ENCODE results near the gene CPLX3.

CPLX3 gene

DNA sequence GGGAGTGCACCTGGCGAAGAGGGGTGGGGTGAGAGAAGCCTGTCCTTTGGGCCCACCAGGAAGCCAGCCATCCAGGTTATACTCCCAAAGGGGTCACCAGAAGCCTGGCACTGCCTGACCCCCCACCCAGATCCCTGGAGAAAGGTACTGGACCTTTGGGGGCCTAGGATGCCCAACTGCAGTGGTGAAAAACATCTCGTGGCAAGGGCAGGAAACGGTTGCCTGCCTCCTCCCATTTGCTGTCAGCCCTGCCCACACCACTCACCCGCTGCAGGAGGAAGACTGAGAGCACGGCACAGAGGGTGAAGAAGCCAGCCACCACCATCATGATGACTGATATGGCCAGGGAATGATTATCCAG lies 18.8 kb downstream of the CPLX3 start:
- peak; percentile 19 for DNase-seq (ENCODE audit: low read depth)

DNA sequence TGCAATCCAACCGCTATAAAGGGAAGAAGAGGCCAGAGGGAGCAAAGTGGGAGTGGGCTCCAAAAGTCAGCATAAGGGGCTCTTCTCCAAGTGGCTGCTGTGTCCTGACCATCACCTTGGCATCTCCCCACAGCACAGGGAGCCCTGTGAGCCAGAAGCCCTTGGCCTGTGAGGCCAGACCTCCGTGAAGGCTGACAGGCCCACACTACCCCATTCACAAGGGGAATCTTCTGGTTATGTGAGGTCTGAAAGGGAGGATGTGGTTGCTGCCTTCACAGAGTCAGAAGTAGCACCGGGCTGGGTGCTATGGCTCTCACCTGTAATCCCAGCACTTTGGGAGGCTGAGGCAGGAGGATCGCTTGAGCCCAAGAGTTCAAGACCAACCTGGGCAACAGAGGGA lies 19.2 kb downstream of the CPLX3 start:
- no peak for DNase-seq (ENCODE audit: low read depth)

DNA sequence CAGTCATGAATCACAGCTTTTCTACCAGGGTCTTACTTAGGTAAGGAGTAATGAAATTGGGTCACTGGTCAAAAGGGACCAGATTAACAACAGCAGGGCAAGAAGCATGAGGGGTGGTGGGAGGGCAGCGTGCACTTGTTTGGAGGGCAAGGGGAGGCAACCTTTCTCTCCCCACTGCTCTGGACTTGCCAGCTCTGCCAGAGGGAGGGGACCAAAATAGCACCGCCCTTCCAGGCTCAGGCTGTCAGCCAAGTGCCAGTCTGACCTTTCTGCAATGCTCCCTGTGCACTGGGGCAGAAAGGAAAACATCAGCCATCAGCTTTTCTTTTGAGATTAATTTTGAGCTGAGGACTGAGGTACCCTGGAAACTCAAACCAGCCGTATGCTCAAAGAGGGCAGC lies 21.0 kb downstream of the CPLX3 start:
- DNase-seq (ENCODE audit: low read depth): no peak

DNA sequence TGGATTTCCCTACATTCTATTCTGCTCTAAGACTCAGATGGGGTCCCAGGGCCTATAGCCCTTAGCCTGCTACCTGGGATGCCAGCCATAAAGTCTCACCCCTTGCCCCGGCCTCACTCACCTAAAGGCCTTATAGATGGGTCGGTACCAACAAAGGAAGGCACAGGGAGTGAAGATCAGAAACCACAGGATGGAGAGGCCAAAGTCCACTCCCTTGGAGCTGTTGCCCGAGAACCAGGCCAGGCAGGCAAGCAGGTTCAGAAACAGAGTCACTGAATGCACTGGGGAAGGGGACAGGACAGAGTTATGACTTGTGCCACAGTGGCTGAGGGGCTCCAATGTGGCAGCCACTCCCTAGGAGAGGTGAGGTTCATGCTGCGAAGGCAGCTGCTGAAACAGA lies 24.0 kb downstream of the CPLX3 start:
- DNase-seq (ENCODE audit: low read depth): no peak

DNA sequence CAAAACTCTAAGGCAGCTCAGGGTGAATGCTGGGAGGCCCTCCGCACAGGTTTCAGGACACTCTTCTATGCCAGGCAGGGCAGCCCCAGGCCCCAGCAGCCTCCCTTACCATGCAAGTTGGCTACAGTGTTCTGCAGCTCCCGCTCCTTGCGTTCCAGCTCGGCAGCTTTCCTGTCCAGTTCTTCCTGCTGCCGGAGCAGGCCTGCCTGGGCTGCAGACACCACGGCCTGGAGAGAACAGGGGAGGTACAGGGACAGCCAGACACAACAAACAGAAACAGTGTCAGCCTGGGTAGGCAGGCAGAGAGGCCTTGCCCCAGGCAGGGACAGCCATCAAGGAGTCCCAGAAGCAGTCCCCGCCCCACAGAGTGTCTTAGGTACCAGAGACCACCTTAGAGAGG lies 25.5 kb downstream of the CPLX3 start:
- DNase-seq (ENCODE audit: low read depth): no peak

DNA sequence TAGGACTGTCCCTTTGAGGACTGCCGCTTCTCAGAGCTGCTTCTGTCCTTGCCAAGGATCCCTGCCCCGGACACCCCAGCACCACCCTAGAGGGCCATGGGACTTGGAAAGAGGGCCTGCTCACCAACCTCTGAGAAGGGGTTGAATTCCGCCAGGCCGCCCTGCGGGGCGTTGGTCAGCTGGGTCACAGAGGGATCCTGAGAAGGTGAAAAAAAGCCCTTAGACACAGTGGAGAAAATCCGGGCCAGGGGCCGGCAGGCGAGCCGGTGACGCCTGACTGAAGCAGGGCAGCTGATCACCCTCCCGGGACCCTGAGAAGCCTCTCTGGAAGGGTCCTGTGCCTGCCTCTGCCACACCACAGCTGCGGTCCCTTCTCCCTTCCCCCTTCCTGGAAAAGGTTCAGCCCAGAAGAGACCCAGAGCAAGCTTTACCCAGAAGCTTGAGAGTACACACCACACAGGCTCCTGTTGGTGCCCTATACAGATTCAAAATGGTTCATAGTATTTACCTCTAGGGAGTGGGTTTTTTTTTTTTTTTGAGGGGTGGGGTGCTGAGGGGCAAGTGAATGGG lies 28.1 kb downstream of the CPLX3 start:
- DNase-seq (ENCODE audit: low read depth): no peak

DNA sequence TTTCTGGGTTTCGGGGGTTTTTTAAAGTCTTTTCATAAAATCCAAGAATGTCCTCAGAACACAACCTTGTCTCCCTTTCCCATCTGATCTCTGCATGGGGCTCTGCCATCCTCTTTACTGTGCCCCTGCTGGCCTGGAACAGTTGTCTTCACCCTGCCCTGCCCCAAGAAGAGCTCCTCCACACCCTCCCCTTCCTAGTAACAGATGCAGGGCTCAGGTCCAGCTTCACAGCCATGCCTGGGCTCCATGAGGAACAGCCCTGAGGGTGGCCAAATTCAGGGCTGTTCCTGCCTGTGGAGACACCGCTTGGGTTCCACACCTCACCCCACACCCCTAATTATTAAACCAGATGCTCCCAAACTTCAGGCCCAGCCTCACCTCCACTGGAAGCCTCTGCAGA lies 29.4 kb downstream of the CPLX3 start:
- no peak for DNase-seq (ENCODE audit: low read depth)

DNA sequence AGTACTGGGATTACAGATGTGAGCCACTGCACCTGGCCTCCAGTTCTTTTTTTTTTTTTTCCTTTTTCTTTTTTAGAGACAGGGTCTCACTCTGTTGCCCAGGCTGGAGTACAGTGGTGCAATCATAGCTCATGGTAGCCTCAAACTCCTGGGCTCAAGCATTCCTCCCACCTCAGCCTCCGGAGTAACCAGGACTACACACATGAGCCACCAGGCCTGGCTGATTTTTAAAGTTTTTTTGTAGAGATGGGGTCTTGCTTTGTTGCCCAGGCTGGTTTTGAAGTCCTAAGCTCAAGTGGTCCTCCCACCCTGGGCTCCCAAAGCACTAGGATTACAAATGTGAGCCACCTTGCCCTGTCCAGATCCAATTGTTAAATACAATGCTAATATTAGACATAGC lies 30.1 kb downstream of the CPLX3 start:
- no peak for DNase-seq (ENCODE audit: low read depth)

DNA sequence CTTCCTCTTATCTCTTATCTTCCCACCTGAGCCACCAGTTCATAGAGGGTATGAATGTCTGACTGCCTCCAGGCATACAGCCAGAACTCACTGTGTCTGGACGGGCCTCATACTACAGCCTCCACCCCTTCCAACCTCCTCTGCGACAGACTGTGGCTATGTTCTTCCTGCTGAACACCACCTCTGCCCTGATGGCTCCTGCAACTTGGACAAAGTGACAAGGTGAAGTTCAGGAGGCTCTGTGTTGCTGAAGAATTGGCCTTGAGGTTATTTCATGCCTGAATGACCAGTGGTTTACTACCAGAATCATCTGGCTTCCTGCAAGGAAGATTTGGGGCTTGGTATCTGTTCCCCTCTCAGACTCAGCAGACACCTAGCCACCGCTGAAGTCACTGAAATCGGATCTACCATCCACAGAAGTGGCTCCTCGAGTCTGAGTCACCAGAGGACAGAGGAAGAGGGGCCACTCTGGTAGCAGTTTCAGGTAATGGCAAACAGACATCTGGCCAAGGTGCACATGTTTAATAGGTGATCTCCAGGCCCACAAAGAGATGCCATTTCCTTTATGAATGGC lies 30.7 kb downstream of the CPLX3 start:
- no peak for DNase-seq (ENCODE audit: low read depth)

DNA sequence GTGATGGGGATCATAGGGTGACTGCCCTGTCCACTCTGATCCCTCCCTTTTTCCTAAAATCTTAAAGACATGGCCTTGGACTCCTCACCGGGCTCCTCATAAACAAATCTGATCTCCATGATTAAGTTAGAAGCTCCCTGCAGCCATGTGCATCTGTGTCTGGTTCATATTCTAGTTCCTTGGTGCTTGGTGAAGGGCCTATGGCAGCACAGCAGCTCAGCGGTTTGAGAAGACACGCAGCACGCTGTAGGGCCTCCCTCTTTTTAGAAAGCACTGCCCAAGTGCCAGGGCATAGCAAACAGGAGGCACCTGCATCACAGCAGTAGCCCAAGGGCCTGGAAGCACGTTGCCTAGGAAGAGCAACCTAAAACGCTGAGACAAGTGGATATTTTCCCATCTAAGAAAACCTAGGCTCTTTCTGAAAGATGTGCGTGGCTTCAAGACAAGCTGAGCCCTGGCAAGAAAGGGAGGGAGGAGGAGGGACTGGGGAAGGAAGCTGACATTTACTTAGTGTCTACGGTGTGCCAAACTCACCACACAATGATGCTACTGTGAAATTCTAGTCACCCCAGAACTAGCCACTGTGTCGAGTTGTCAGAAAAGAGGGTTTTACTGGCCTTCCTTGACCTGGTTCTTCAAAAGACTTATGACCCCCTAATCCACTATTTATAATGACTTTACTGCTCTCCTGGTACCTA lies 31.4 kb downstream of the CPLX3 start:
- no peak for DNase-seq (ENCODE audit: low read depth)

DNA sequence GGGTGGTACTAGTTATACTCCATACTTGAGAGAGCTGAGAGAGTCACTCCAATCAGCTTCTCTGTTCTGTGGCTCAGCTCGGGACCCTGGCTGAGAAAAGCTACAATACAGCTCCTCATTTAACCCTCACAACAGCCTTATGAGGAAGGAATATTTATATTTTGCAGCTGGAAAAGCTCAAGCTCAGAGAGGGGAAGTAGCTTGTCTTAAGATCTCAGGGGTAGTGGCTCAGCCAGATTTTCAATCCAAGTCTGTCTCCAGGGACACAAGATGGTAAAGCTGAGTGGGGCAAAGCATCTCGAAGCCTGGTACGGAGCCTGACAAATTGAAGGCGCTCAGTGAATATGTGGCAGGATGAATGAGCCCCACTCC lies 31.9 kb downstream of the CPLX3 start:
- DNase-seq (ENCODE audit: low read depth): no peak

DNA sequence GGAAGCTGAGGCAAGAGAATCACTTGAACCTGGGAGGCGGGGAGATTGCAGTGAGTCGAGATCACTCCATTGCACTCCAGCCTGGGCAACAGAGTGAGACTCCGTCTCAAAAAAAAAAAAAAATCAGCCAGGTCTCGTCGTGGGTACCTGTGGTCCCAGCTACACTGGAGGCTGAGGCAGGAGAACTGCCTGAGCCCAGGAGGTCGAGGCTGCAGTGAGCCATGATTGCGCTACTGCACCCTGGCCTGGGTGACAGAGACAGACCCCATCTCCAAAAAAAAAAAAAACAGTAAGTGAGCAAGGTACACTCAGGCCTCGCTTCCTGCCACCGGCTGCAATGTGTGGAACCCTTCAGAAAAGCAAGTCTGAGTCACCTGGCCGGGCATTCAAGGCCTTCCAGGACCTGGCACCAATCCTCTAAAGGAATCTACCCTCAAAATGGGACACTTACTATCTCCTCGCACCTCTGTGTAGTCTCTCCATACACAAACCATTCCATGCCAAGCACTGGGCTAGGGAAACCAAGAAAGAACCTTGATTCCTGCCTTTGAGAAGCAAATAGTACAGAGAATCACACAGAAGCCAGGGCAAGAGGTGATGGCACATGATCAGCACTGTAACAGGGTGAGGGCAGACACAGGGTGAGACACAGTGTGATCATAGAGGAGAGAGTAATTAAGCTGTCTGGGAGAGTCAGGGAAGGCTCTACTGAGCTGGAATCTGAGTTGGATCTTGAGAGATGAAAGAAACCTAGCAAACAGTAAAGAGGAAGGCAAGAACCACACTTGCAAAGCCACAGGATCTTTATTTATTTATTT lies 37.0 kb downstream of the CPLX3 start:
- DNase-seq (ENCODE audit: low read depth): no peak

DNA sequence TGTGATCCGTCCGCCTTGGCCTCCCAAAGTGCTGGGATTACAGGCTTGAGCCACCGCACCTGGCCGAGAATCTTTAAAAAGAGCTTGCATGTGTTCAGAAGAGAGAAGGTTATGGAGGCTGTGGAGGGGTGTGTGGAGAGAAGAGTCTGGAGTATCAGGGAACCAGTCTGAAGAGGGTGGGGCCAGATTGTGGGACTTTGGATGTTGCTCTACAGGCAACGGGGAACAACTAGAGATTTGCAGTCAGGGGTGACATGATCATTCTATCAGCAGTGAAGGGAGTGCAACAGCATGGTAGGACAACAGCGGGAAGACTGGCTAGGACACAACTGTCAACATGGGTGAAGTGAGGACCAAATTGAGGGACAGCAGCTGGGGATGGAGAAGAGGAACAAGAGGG lies 37.9 kb downstream of the CPLX3 start:
- DNase-seq (ENCODE audit: low read depth): no peak

DNA sequence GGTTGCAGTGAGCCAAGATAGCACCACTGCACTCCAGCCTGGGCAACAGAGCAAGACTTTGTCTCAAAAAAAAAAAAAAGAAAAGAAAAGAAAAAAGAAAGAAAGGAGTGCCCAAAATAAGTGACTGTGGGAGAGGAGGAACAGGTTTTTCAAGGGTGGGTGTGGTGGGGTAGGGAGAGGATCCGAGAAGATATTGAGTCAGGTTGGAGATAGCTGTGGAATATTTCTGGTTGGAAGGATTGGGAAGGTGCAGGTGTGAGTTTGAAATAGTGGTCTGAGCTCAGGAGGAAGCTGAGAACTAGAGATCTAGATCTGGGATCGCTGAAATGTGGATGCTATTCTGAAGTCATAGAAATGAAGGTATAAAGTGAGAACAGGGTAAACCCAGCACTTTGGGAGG lies 38.9 kb downstream of the CPLX3 start:
- DNase-seq (ENCODE audit: low read depth): no peak

DNA sequence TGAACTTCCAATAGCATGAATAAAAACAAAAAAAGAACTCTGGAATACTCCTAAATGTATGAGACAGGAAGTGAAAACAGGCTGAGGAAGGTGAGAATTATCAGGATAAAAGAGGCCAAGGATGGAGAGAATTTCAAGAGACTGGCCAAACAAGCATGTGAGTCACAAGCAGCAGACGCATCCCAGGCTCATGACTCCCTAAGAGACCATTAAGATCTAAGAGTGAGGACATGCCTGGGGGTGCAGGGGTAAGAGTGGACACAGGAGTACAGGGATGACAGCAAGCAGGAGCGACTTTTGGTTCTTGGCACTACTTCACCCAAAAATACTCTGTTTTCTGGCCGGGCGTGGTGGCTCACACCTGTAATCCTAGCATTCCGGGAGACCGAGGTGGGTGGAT lies 39.7 kb downstream of the CPLX3 start:
- DNase-seq (ENCODE audit: low read depth): no peak

DNA sequence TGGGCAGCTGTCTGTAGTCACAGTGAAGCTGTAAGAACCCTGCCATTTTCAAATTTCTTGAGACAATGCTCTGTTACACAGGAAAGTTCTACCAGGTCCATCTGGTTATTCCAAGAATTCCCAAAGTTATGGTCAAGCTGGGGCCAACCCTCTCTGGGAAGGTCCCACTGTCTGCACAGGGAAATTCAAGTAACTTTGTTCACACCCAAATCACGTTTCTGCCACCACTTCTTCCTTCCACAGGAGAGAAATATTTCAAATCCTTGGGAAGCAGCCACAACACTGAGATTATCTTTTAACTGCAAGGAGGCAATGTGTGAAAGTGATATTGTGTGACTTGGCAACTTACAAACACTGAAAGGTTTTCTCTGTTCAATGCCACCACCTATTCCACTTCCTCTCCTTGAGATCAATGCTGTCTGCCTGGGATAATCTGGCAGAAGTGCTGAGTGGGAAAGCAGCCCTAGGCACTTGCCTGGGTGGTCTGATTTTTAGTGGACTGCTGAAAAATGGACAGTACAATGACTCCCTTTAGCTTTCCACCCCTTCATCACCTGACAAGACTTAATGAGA lies 41.1 kb downstream of the CPLX3 start:
- DNase-seq (ENCODE audit: low read depth): no peak

DNA sequence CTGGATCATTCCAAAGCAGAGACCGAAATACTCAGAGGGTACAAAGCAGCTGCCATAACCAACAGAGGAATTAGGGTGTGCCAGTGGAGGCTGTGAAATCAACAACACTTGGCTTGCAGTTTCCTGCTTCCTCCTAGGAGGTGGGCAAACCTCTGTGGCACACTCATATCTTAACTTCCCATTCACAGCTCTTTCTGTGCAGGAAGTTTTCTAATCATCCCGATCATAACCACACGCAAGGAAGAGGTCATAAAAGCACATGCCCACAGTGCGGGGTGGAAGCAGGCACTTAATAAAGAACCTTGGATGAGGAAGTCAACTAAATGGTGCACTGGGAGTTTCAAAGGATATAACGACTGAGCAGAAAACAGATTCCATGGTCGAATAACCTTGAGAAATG lies 41.6 kb downstream of the CPLX3 start:
- DNase-seq (ENCODE audit: low read depth): no peak

DNA sequence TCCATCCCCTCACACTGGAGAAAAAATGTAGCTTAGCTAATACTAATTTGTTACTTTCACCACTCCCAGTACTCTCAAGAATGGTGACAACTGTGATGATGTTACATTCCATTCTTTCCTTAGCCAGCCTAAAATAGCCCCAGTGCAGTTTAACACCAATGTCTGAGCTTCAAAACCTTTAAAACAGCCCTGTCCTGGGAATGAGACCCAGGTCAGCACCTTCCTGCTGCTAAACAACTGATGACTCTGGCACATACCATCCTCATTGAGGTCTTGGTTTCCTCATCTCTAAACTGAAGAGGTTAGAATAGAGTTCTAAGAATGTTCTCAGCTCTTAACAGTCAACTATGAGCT lies 42.9 kb downstream of the CPLX3 start:
- no peak for DNase-seq (ENCODE audit: low read depth)

DNA sequence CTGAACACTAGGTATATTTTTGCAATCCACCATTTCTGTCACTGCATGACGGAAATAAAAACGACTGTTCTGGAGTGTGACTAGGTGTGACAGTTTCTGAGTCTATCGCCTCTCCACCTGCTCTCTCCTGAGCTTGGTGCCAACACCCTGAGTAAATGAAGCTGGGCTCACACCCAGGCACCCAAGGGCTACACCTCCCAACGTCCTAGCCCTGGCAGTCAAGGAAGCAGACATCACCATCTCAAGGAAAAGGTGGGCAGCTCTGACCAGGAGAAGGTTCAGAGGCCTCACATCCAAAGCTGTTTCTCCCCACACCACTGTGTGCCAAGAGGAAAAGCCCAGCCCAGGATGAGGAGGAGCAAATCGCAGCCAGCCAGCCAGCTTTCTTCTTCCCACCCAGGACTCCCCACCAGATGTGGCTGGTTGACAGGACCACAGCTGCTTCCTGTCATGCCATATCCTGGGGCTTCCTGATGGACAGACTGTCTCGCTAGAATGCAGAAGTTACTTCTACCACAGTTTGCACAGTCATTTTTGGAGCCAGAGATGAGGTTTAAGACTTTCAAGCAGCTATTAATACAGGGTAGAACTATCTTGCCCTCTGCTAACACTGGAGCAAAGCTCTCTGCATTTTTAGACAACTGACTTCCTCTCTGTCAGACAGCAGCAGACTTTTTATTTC lies 43.4 kb downstream of the CPLX3 start:
- DNase-seq (ENCODE audit: low read depth): no peak

DNA sequence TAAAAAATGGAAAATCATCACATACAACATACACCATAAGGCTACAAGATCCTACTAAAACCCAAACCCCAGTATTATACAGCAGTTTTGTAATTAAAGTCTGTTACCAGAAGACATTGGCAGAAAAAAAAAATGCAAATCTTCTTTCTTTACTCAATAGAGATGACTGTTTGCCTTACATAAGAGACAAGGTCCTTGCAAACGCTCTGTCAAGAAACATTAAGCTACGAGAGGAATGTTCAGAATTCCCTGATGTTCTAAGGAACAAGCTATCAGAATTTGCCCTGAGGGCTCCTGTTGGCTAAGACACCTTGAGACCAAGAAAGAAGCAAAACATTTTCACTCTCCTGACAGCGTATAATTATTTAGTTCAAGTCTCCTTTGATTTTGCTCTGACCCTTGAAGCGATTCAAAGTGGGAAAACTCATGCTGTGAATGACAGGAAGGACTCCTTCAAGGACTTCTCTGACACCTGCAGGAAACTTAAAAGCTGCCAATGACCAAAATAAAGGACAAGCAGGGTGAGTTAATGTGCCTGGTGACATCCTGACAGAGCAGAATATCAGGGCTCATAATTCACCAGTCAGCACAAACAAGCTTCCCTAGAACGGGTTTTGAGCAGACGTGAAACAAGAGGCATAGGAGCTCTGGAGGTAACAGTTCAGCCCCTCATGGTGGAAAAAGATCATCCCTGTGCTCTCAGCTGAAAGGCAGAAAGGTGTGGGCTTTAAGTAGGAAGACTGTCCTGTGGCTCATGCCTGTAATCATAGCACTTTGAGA lies 44.2 kb downstream of the CPLX3 start:
- DNase-seq (ENCODE audit: low read depth): no peak

DNA sequence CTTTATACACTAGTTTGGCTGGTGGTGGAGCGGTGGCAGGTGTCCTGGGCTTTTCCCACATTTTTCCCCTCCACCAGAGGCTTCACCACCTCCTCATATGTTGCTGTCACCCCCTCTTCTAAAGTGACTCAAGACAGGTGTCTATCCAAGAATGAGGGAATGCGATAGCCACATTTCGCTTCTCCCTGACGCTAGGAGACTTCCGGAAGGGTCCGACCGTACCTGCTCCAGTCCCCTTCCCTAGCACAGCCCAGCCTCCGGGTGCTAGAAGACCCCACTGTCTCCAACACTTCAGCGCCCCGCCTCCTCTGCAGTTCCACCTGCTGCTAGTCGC lies 46.2 kb downstream of the CPLX3 start:
- DNase-seq (ENCODE audit: low read depth): no peak

All from activated T-helper 9 cell treated with anti-CD3 and anti-CD28 coated beads, Interleukin-2, amount 50 U/mL, for 16 hours (primary cell).